A549 (cell line): ENCODE data around the gene C7. TPM values are rescaled to one million over a fixed set of nuclear protein-coding genes. Genes with fewer than 3 reads are reported as not detected.
"Not testable (repeated sequence)": the region's sequence is repeated elsewhere in the genome, so short reads cannot be mapped to it uniquely, and the experiment has no call there.

ENCODE experiments used
- ATAC-seq, 2 experiments: fragments of 200-7000 bp in 1 of 2; fragments of >200 bp in 1 of 2; cut with Nextera tagmentation in 1 of 2; cut with Tn5 transposase in 1 of 2; 3 replicates each; pipeline versions ENCODE4 v1.8.0 to v1.9.1; 2018 to 2020; ENCODE audit warnings: mild to moderate bottlenecking in 1 of 2, moderate library complexity in 1 of 2
- CTCF ChIA-PET: fragments of 300-600 bp; sonication (Branson Sonifier 250); formaldehyde crosslinking; extraction: SDS; loops from one replicate; lab custom pipeline; 2021; ENCODE audit warnings: antibody characterized with exemption, inconsistent platforms; lab: Yijun Ruan, JAX
- POLR2A ChIA-PET: fragments of 350-600 bp; formaldehyde crosslinking; extraction: SDS; loops from one replicate; lab custom pipeline; 2021; ENCODE audit warnings: antibody characterized with exemption, inconsistent platforms; lab: Yijun Ruan, JAX
- DNase-seq, 2 experiments: peaks; one replicate each; pipeline versions ENCODE4 v3.0.0 to v3.0.0-alpha.2; 2011 to 2016; ENCODE audit warnings: low read depth in 1 of 2, low spot score in 1 of 2
- FAIRE-seq: peaks from 2 replicates; lab custom pipeline; 2011; peaks lifted over from hg19 to GRCh38; lab: Jason Lieb, UNC
- H3K27ac ChIP-seq, 2 experiments: fragments of >200 bp; sonication (Bioruptor Twin); formaldehyde crosslinking; 3 replicates each; pipeline ENCODE4 v1.5.1; 2016 to 2017
- H3K4me1 ChIP-seq: fragments of >200 bp; sonication (Bioruptor Twin); formaldehyde crosslinking; 3 replicates; pipeline ENCODE4 v1.6.1; 2016
- H3K4me2 ChIP-seq: fragments of >200 bp; sonication (Bioruptor Twin); formaldehyde crosslinking; 3 replicates; pipeline ENCODE4 v1.6.1; 2016
- H3K4me3 ChIP-seq: fragments of >200 bp; sonication (Bioruptor Twin); formaldehyde crosslinking; 3 replicates; pipeline ENCODE4 v1.5.1; 2016
- H3K9me3 ChIP-seq: fragments of >200 bp; sonication (Bioruptor Twin); formaldehyde crosslinking; 3 replicates; pipeline ENCODE4 v1.6.1; 2016
- WGBS: methylation state at CpG from one replicate; pipeline ENCODE4 v1.1.6; 2017; ENCODE audit errors: missing lambda C conversion rate; 5-methylcytosine and 5-hydroxymethylcytosine counted together
- polyA plus RNA-seq, 4 experiments: library from polyadenylated mRNA; depleted of rRNA in 3 of 4; stranded (reverse); fragments of >200 nt; fragmentation: RNase III in 1 of 4; extraction: RNeasy Plus Mini Kit Qiagen cat#74134 plus additional on column Dnase treatment in 1 of 4; gene quantifications; 2 replicates in 3 of 4; 3 replicates in 1 of 4; pipeline ENCODE4 v1.2.3, GENCODE V29; 2011 to 2017
- small RNA-seq, 6 experiments: library from RNA; depleted of rRNA; stranded (forward); fragments of <200 nt; gene quantifications; one replicate each; pipeline ENCODE3, GENCODE V24; 2012

Gene C7
- polyA plus RNA-seq, 2 of the 4 experiments (the other 2 are of a cell fraction): not detected

GRCh38 chr5:41022600-41022999 lies 113.3 kb downstream of the C7 start:
- CTCF ChIA-PET, H3K4me3 ChIP-seq, ATAC-seq, POLR2A ChIA-PET, H3K9me3 ChIP-seq, H3K27ac ChIP-seq, FAIRE-seq, DNase-seq, H3K4me2 ChIP-seq, H3K4me1 ChIP-seq: not testable (repeated sequence)
- 72% methylated on average over 5 of the region's 8 CpGs for WGBS

Small RNAs within 50 kb of the gene (small RNA-seq; reads per million reads assigned to genes)
- 0 reads per million in 6 experiments for gene AC114967.1
- gene RNU7-161P: 0 reads per million in 6 experiments

Other genes with a start within 250 kb of the C7 start
- 0.89 and 0.90 TPM in 2 replicates for gene PTGER4, start 229.6 kb upstream of the C7 start, polyA plus RNA-seq (2011; rRNA removed)
- gene PTGER4, start 229.6 kb upstream of the C7 start, polyA plus RNA-seq (2017; fragmentation: RNase III; extraction: RNeasy Plus Mini Kit Qiagen cat#74134 plus additional on column Dnase treatment): 0.54 to 0.99 TPM (median 0.62 TPM) in 3 replicates
- 13.5 and 19.8 TPM in 2 replicates for gene TTC33, start 153.5 kb upstream of the C7 start, polyA plus RNA-seq (2011; rRNA removed)
- gene TTC33, start 153.5 kb upstream of the C7 start, polyA plus RNA-seq (2017; fragmentation: RNase III; extraction: RNeasy Plus Mini Kit Qiagen cat#74134 plus additional on column Dnase treatment): 15.4 to 17.1 TPM (median 15.7 TPM) in 3 replicates
- gene PRKAA1, start 111.1 kb upstream of the C7 start, polyA plus RNA-seq (2011; rRNA removed): 84.3 and 107 TPM in 2 replicates
- gene PRKAA1, start 111.1 kb upstream of the C7 start, polyA plus RNA-seq (2017; fragmentation: RNase III; extraction: RNeasy Plus Mini Kit Qiagen cat#74134 plus additional on column Dnase treatment): 51.5 to 63.3 TPM (median 60.0 TPM) in 3 replicates
- gene RPL37, start 74.3 kb upstream of the C7 start, polyA plus RNA-seq (2011; rRNA removed): 4,402 and 4,948 TPM in 2 replicates
- 2,762 to 2,921 TPM (median 2,809 TPM) in 3 replicates for gene RPL37, start 74.3 kb upstream of the C7 start, polyA plus RNA-seq (2017; fragmentation: RNase III; extraction: RNeasy Plus Mini Kit Qiagen cat#74134 plus additional on column Dnase treatment)
- gene CARD6, start 68.1 kb upstream of the C7 start, polyA plus RNA-seq (2011; rRNA removed): 5.7 and 5.9 TPM in 2 replicates
- gene CARD6, start 68.1 kb upstream of the C7 start, polyA plus RNA-seq (2017; fragmentation: RNase III; extraction: RNeasy Plus Mini Kit Qiagen cat#74134 plus additional on column Dnase treatment): 3.3 to 5.7 TPM (median 5.2 TPM) in 3 replicates
- gene MROH2B, start 161.8 kb downstream of the C7 start, polyA plus RNA-seq (2011; rRNA removed): not detected in 2 replicates
- not detected in 3 replicates for gene MROH2B, start 161.8 kb downstream of the C7 start, polyA plus RNA-seq (2017; fragmentation: RNase III; extraction: RNeasy Plus Mini Kit Qiagen cat#74134 plus additional on column Dnase treatment)